Common myeloid progenitor, CD34-positive (primary cell): Measurements from ENCODE around the gene CCSER1.
"Not testable (repeated sequence)": the region's sequence is repeated elsewhere in the genome, so short reads cannot be mapped to it uniquely, and the experiment has no call there.

Experiments used
- CTCF ChIA-PET: fragments of 350-600 bp; sonication (Branson Sonifier 250); formaldehyde crosslinking; loops from one replicate; lab custom pipeline; 2021; ENCODE audit warnings: antibody characterized with exemption; lab: Charles Lee
- POLR2A ChIA-PET: fragments of 350-600 bp; sonication (Branson Sonifier 250); formaldehyde crosslinking; loops from one replicate; lab custom pipeline; 2021; ENCODE audit warnings: antibody characterized with exemption; lab: Charles Lee
- DNase-seq, 3 donors: peaks; one replicate each; pipeline versions ENCODE4 v3.0.0 to v3.0.0-alpha.2; 2013
- H3K27ac ChIP-seq, 2 experiments: 1 replicate in 1 of 2; 2 replicates in 1 of 2; pipeline ENCODE4 v1.7.0; 2013; ENCODE audit warnings: inconsistent platforms in 2 of 2, low read length in 2 of 2, mild to moderate bottlenecking in 2 of 2, low read depth in 1 of 2, moderate library complexity in 1 of 2; ENCODE audit not compliant: severe bottlenecking in 2 of 2, insufficient read depth in 1 of 2, poor library complexity in 1 of 2
- H3K27me3 ChIP-seq, 5 experiments: replicated peaks in 2 of 5; 1 replicate in 3 of 5; 2 replicates in 2 of 5; pipeline versions ENCODE4 v1.6.1 to v1.7.0; 2013; ENCODE audit warnings: low read length in 4 of 5, mild to moderate bottlenecking in 2 of 5, moderate library complexity in 2 of 5, inconsistent platforms in 1 of 5; ENCODE audit not compliant: insufficient read depth in 5 of 5, control insufficient read depth in 4 of 5
- H3K36me3 ChIP-seq, 4 experiments: 1 replicate in 2 of 4; 2 replicates in 2 of 4; pipeline versions ENCODE4 v1.6.1 to v1.7.0; 2013; ENCODE audit warnings: low read length in 3 of 4, control low read depth in 1 of 4, mild to moderate bottlenecking in 1 of 4; ENCODE audit not compliant: control insufficient read depth in 4 of 4, insufficient read depth in 4 of 4
- H3K4me1 ChIP-seq, 4 experiments: 1 replicate in 3 of 4; 2 replicates in 1 of 4; pipeline versions ENCODE4 v1.6.1 to v1.7.1; 2013; ENCODE audit warnings: low read length in 3 of 4, mild to moderate bottlenecking in 3 of 4, control low read depth in 1 of 4, inconsistent platforms in 1 of 4, moderate library complexity in 1 of 4; ENCODE audit not compliant: control insufficient read depth in 4 of 4, insufficient read depth in 4 of 4; ENCODE audit errors: control extremely low read depth in 1 of 4
- H3K4me3 ChIP-seq, 7 experiments: 1 replicate in 4 of 7; 2 replicates in 3 of 7; pipeline versions ENCODE4 v1.5.1 to v1.7.0; 2013; ENCODE audit warnings: mild to moderate bottlenecking in 7 of 7, low read length in 6 of 7, moderate library complexity in 6 of 7, inconsistent platforms in 2 of 7, low read depth in 2 of 7, control low read depth in 1 of 7; ENCODE audit not compliant: insufficient read depth in 4 of 7, control insufficient read depth in 1 of 7; ENCODE audit errors: extremely low read depth in 1 of 7
- H3K9me3 ChIP-seq, 5 experiments: 1 replicate in 4 of 5; 2 replicates in 1 of 5; pipeline versions ENCODE4 v1.6.1 to v1.7.1; 2013; ENCODE audit warnings: low read length in 4 of 5, mild to moderate bottlenecking in 2 of 5, inconsistent platforms in 1 of 5, low read depth in 1 of 5, moderate library complexity in 1 of 5; ENCODE audit not compliant: control insufficient read depth in 4 of 5, insufficient read depth in 2 of 5; ENCODE audit errors: control extremely low read depth in 1 of 5
- whole genome bisulfite sequencing: methylation state at CpG from one replicate; pipeline ENCODE4 v1.1.5; 2013; ENCODE audit not compliant: insufficient coverage; 5-methylcytosine and 5-hydroxymethylcytosine counted together

Gene CCSER1

DNA sequence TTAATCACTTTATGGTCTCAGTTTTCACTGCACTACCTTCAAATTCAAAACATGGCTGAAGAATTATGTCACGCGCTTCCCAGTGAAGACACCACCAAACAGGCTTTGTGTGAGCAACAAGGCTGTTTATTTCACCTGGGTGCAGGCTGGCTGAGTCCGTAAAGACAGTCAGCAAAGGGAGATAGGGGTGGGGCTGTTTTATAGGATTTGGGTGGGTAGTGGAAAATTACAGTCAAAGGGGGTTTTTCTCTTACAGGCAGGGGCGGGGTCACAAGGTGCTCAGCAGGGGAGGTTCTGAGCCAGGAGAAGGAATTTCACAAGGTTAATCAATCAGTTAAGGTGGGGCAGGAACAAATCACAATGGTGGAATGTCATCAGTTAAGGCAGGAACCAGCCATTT is 1141.3 kb downstream of the CCSER1 start:
- H3K27ac ChIP-seq, H3K4me1 ChIP-seq, POLR2A ChIA-PET, H3K36me3 ChIP-seq, H3K4me3 ChIP-seq, H3K9me3 ChIP-seq, CTCF ChIA-PET, H3K27me3 ChIP-seq, DNase-seq: not testable (repeated sequence)
- 100% methylated on average over 1 of the region's 4 CpGs for WGBS

DNA sequence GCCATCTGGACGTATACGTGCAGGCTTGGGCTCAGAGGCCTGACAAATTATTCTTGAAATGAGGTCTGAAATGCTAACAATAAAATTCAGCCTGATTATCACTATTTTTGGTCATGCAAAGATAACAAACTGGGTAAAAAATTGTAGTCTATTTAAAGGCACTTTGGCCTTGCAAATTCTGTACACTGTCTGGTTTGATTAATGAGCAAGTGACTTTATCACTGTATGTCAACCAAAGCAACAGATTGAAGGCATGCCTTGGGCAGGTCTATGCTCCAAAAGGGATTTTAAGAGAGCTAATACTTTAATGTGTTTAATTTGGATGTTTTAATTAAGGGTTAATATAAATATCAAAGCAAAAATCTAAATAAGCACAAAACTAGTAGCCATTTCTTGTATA is 1141.7 kb downstream of the CCSER1 start:
- Histone ChIP-seq H3K27ac (no peak overlapping the region), H3K9me3 (no peaks in the 10 kb centered on the region), H3K27me3 (no peaks in the 10 kb centered on the region), H3K4me3 (no peak overlapping the region), H3K4me1 (no peaks in the 10 kb centered on the region), H3K36me3 (no peaks in the 10 kb centered on the region)
- DNase-seq, result no peak
- WGBS, result no CpG with 5 or more reads among the region's 2 CpGs
- ChIA-PET CTCF (no interaction called here), POLR2A (no interaction called here)

GRCh38 chr4:91279899-91280298 is 1152.7 kb downstream of the CCSER1 start:
- ChIA-PET CTCF (no interaction called here), POLR2A (no interaction called here)
- peaks cover 0 to 7% (median 1%) of the 10 kb centered on the region in 5 experiments for H3K9me3 ChIP-seq
- no peaks in the 10 kb centered on the region for H3K36me3 ChIP-seq
- H3K4me1 ChIP-seq, result no peaks in the 10 kb centered on the region
- WGBS, result no CpG with 5 or more reads among the region's 2 CpGs
- H3K27ac ChIP-seq, result no peak overlapping the region
- H3K27me3 ChIP-seq, result no peaks in the 10 kb centered on the region
- H3K4me3 ChIP-seq, result no peak overlapping the region
- no peak for DNase-seq

DNA sequence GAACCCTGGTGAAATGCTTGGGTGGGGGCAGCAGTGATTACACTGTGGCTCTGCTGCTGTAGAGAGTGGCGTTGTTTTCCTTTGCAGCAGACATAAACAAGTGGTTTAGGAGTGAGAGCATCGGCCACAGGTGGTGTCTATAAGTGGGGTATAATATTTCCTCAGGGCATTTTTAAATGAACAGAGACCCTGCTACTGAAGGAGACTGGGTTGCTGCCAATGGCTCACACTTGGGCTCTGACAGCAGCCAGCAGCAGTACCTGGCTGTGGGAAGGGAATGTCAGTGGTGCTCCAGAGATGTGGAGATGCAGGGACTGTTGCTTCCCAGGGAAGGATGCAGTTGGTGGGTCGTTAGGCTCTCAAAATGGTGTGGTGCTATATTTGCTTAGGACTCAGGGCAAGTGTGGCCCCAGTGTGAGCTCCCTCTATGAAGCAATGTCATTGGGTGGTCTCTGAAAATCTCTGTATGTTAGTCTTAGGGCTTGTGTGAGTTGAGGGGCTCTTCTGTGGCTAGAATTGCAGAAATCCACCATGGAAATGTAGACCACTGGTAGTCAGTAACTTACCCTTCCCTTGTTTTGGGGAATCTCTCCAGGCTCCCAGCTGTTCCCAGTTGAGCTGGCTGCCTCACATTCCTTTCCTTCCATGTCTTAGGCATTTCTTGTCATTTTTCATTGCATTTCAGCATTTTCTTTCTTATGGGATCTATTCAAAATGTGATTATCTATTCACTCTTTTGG is 1153.5 kb downstream of the CCSER1 start:
- no peaks in the 10 kb centered on the region for H3K36me3 ChIP-seq
- no peaks in the 10 kb centered on the region for H3K4me1 ChIP-seq
- no peaks in the 10 kb centered on the region for H3K27me3 ChIP-seq
- ChIA-PET POLR2A (no interaction called here), CTCF (no interaction called here)
- no peak overlapping the region for H3K27ac ChIP-seq
- DNase-seq, result no peak
- H3K4me3 ChIP-seq, result no peak overlapping the region
- H3K9me3 ChIP-seq, result peaks cover 0 to 7% (median 1%) of the 10 kb centered on the region in 5 experiments
- 90% methylated on average over 2 of the region's 3 CpGs for WGBS

- Histone ChIP-seq H3K4me1 (no peaks in the 10 kb centered on the region), H3K36me3 (no peaks in the 10 kb centered on the region), H3K4me3 (no peak overlapping the region), H3K9me3 (peaks cover 0 to 7% (median 1%) of the 10 kb centered on the region in 5 experiments), H3K27ac (no peak overlapping the region), H3K27me3 (no peaks in the 10 kb centered on the region)
- DNase-seq, result no peak
- no CpG with 5 or more reads among the region's 3 CpGs for WGBS
- ChIA-PET POLR2A (no interaction called here), CTCF (no interaction called here)
Observed at GRCh38 chr4:91282217-91282616, 1155.0 kb downstream of the CCSER1 start.

DNA sequence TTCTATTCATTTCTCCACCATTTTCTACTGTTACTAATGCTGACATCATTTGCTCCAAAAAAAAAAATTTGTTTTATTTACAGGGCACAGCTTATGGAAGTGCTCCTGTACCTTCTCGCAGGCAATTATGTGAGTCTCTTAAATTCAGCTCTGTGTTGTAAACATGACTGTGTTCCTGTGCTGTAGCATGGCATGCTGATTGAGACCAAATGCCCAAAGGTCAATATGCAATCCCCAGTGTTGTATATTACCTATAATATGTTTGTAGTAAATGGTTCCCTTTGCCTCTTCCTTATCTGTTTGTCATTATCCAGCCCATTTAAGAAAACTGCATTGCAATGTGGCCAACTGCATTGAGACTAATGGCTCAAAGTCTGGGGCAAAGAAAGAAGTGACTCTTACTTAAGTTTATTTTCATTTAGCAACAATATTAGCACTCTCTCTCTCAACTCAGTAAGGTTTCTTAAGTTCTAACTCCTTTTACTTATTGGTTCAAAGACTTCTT is 1156.6 kb downstream of the CCSER1 start:
- no peaks in the 10 kb centered on the region for H3K4me1 ChIP-seq
- no peaks in the 10 kb centered on the region for H3K27me3 ChIP-seq
- no peak overlapping the region for H3K27ac ChIP-seq
- ChIA-PET POLR2A (no interaction called here), CTCF (interaction anchor here (1.3 kb wide), 1 partner anchor 112 kb away, joined by 4 read pairs; no protein-coding TSS in a partner anchor)
- H3K9me3 ChIP-seq, result peaks cover 0 to 7% (median 1%) of the 10 kb centered on the region in 5 experiments
- DNase-seq, result no peak
- no peaks in the 10 kb centered on the region for H3K36me3 ChIP-seq
- H3K4me3 ChIP-seq, result no peak overlapping the region
- 100% methylated on average over 1 of the region's 1 CpG for WGBS

- CTCF ChIA-PET, result interaction anchor here (1.3 kb wide), 1 partner anchor 111 kb away, joined by 4 read pairs; no protein-coding TSS in a partner anchor
- no CpG with 5 or more reads among the region's 3 CpGs for WGBS
- Histone ChIP-seq H3K4me1 (no peaks in the 10 kb centered on the region), H3K27ac (no peak overlapping the region), H3K27me3 (no peaks in the 10 kb centered on the region), H3K4me3 (no peak overlapping the region), H3K36me3 (no peaks in the 10 kb centered on the region), H3K9me3 (peaks cover 0 to 7% (median 1%) of the 10 kb centered on the region in 5 experiments)
- POLR2A ChIA-PET, result no interaction called here
- DNase-seq, result no peak
Observed at GRCh38 chr4:91284480-91284879, 1157.3 kb downstream of the CCSER1 start.
